Lower leg skin (tissue), 3 donors: ENCODE results near the gene LAMC2.

Source experiments
- POLR2A ChIP-seq, 2 donors: fragments of 450-650 bp; IDR thresholded peaks; one replicate each; pipeline ENCODE4 v1.6.1; 2016 to 2017; ENCODE audit warnings: antibody characterized with exemption in 2 of 2, mild to moderate bottlenecking in 1 of 2, moderate library complexity in 1 of 2
- TF ChIP-seq, protein P1 (sequence below), 3 donors: fragments of 450-650 bp; IDR thresholded peaks; one replicate each; pipeline ENCODE4 v1.5.1; 2016; ENCODE audit warnings: antibody characterized with exemption in 3 of 3, mild to moderate bottlenecking in 3 of 3, moderate library complexity in 2 of 3

DNA sequence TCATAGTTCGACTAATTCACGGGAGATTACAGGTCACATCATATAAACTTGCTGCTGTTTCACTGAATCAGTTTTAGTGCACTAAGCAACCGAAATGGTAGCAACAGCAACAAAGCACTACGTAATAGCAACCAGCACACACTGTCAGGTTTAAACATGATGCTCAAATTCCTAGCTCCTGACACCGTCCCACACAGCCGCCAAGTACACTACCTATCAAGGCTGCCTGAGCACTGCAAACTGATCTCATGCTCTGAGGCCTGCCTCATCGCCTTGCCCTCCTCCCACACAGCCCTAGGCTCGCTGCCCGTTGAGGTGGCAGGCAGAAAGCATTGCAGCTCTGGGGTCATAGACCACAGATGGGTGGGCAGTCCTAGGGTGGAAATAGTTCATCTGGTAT is 12.4 kb downstream of the LAMC2 start:
- TF ChIP-seq, protein P1, sequence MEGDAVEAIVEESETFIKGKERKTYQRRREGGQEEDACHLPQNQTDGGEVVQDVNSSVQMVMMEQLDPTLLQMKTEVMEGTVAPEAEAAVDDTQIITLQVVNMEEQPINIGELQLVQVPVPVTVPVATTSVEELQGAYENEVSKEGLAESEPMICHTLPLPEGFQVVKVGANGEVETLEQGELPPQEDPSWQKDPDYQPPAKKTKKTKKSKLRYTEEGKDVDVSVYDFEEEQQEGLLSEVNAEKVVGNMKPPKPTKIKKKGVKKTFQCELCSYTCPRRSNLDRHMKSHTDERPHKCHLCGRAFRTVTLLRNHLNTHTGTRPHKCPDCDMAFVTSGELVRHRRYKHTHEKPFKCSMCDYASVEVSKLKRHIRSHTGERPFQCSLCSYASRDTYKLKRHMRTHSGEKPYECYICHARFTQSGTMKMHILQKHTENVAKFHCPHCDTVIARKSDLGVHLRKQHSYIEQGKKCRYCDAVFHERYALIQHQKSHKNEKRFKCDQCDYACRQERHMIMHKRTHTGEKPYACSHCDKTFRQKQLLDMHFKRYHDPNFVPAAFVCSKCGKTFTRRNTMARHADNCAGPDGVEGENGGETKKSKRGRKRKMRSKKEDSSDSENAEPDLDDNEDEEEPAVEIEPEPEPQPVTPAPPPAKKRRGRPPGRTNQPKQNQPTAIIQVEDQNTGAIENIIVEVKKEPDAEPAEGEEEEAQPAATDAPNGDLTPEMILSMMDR (IDR thresholded peaks at IDR 0.05), result no peak
- TF ChIP-seq POLR2A (IDR thresholded peaks at IDR 0.05), result no peak
